Activated CD8-positive, alpha-beta T cell treated with anti-CD3 and anti-CD28 coated beads, Interleukin-2, amount 10 ng/mL, durations not matched to agents 7 days and 5 days (primary cell): ENCODE measurements around the gene MCF2L. TPM values are rescaled to one million over a fixed set of nuclear protein-coding genes. Genes with fewer than 3 reads are reported as not detected.

Experiments used
- ATAC-seq: fragments of 150-1000 bp; cut with Tn5 transposase; one replicate; pipeline ENCODE4 v1.10.0; 2021; ENCODE audit warnings: moderate library complexity
- CTCF ChIA-PET: fragments of 350-600 bp; sonication (Branson Sonifier 250); formaldehyde crosslinking; loops from one replicate; lab custom pipeline; 2021; ENCODE audit warnings: antibody characterized with exemption; lab: Charles Lee
- POLR2A ChIA-PET: fragments of 350-600 bp; sonication (Branson Sonifier 250); formaldehyde crosslinking; loops from one replicate; lab custom pipeline; 2021; ENCODE audit warnings: antibody characterized with exemption; lab: Charles Lee
- DNase-seq: peaks from one replicate; pipeline ENCODE4 v3.0.0-alpha.2; 2020
- H3K27ac Mint-ChIP-seq: one replicate; pipeline ENCODE4 v1.8.0; 2021; ENCODE audit warnings: mild to moderate bottlenecking, mixed read lengths
- H3K27me3 Mint-ChIP-seq: one replicate; pipeline ENCODE4 v1.8.0; 2021; ENCODE audit warnings: low read depth, mixed read lengths
- H3K36me3 Mint-ChIP-seq: one replicate; pipeline ENCODE4 v1.8.0; 2021; ENCODE audit warnings: low read depth, mixed read lengths
- H3K4me1 Mint-ChIP-seq: one replicate; pipeline ENCODE4 v1.8.0; 2021; ENCODE audit warnings: low read depth, mixed read lengths
- H3K4me3 Mint-ChIP-seq: one replicate; pipeline ENCODE4 v1.8.0; 2021; ENCODE audit warnings: mild to moderate bottlenecking, mixed read lengths
- H3K9me3 Mint-ChIP-seq: one replicate; pipeline ENCODE4 v1.8.0; 2022; ENCODE audit warnings: mixed read lengths; ENCODE audit not compliant: insufficient read depth
- total RNA-seq, 2 experiments: library from RNA; stranded (reverse); gene quantifications; one replicate each; pipeline ENCODE4 v1.2.3, GENCODE V29; 2021

Gene MCF2L
- total RNA-seq, 2 experiments from 2014 or later, result 0.76 to 1.0 TPM

GRCh38 chr13:113121183-113121927, 152.3 kb downstream of the MCF2L start:
- H3K4me1 Mint-ChIP-seq, result no peaks in the 10 kb centered on the region
- ChIA-PET POLR2A (no interaction called here), CTCF (no interaction called here)
- no peak overlapping the region for H3K4me3 Mint-ChIP-seq
- no peaks in the 10 kb centered on the region for H3K36me3 Mint-ChIP-seq
- no peak overlapping the region for H3K27ac Mint-ChIP-seq
- DNase-seq, result no peak
- ATAC-seq, result no peak
- no peaks in the 10 kb centered on the region for H3K27me3 Mint-ChIP-seq
- no peaks in the 10 kb centered on the region for H3K9me3 Mint-ChIP-seq

- ChIA-PET CTCF (no interaction called here), POLR2A (no interaction called here)
- Mint-ChIP-seq H3K4me3 (no peak overlapping the region), H3K36me3 (no peaks in the 10 kb centered on the region), H3K4me1 (no peaks in the 10 kb centered on the region), H3K27ac (no peak overlapping the region), H3K27me3 (peaks cover 2% of the 10 kb centered on the region), H3K9me3 (no peaks in the 10 kb centered on the region)
- DNase-seq (no peak), ATAC-seq (no peak)
Measured at GRCh38 chr13:113121928-113122471, 153.0 kb downstream of the MCF2L start.

- ChIA-PET CTCF (no interaction called here), POLR2A (no interaction called here)
- H3K4me3 Mint-ChIP-seq, result no peak within 1 kb of the TSS
- H3K27me3 Mint-ChIP-seq, result peaks cover 7% of the 10 kb centered on the region
- ATAC-seq (no peak), DNase-seq (no peak)
- H3K27ac Mint-ChIP-seq, result no peak within 1 kb of the TSS
- no peaks in the 10 kb centered on the region for H3K9me3 Mint-ChIP-seq
- no peaks in the 10 kb centered on the region for H3K4me1 Mint-ChIP-seq
- H3K36me3 Mint-ChIP-seq, result no peaks in the 10 kb centered on the region
Measured at GRCh38 chr13:113122550-113123225, 153.7 kb downstream of the MCF2L start, which contains the start of gene F10. Gene F10, plus strand, starts transcription at chr13:113122799. Its CDS starts 57 bp downstream, at chr13:113122856.

GRCh38 chr13:113123226-113124201, 154.5 kb downstream of the MCF2L start:
- H3K4me1 Mint-ChIP-seq, result no peaks in the 10 kb centered on the region
- POLR2A ChIA-PET, result interaction anchor here (0.7 kb wide), 1 partner anchor 12 kb away, joined by 3 read pairs; no protein-coding TSS in a partner anchor
- H3K27ac Mint-ChIP-seq, result no peak overlapping the region
- no peaks in the 10 kb centered on the region for H3K9me3 Mint-ChIP-seq
- CTCF ChIA-PET, result no interaction called here
- peaks cover 11% of the 10 kb centered on the region for H3K27me3 Mint-ChIP-seq
- no peak overlapping the region for H3K4me3 Mint-ChIP-seq
- no peaks in the 10 kb centered on the region for H3K36me3 Mint-ChIP-seq
- ATAC-seq (no peak), DNase-seq (no peak)

- no peaks in the 10 kb centered on the region for H3K36me3 Mint-ChIP-seq
- ATAC-seq, result no peak
- no peak overlapping the region for H3K27ac Mint-ChIP-seq
- H3K4me1 Mint-ChIP-seq, result no peaks in the 10 kb centered on the region
- H3K4me3 Mint-ChIP-seq, result no peak overlapping the region
- ChIA-PET CTCF (no interaction called here), POLR2A (no interaction called here)
- DNase-seq, result no peak
- H3K27me3 Mint-ChIP-seq, result peaks cover 17% of the 10 kb centered on the region
- H3K9me3 Mint-ChIP-seq, result peaks cover 5% of the 10 kb centered on the region
Measured at GRCh38 chr13:113124211-113124970, 155.4 kb downstream of the MCF2L start.

GRCh38 chr13:113125506-113126264, 156.7 kb downstream of the MCF2L start:
- CTCF ChIA-PET, result no interaction called here
- POLR2A ChIA-PET, result no interaction called here
- Mint-ChIP-seq H3K36me3 (no peaks in the 10 kb centered on the region), H3K27ac (no peak overlapping the region), H3K27me3 (peaks cover 22% of the 10 kb centered on the region), H3K9me3 (peaks cover 5% of the 10 kb centered on the region), H3K4me1 (no peaks in the 10 kb centered on the region), H3K4me3 (no peak overlapping the region)
- DNase-seq (no peak), ATAC-seq (no peak)

GRCh38 chr13:113126265-113127150, 157.5 kb downstream of the MCF2L start:
- DNase-seq, result no peak
- ChIA-PET CTCF (no interaction called here), POLR2A (no interaction called here)
- Mint-ChIP-seq H3K9me3 (peaks cover 5% of the 10 kb centered on the region), H3K27me3 (peaks cover 31% of the 10 kb centered on the region), H3K36me3 (no peaks in the 10 kb centered on the region), H3K4me3 (no peak overlapping the region), H3K4me1 (no peaks in the 10 kb centered on the region), H3K27ac (no peak overlapping the region)
- no peak for ATAC-seq

- Mint-ChIP-seq H3K9me3 (peaks cover 5% of the 10 kb centered on the region), H3K27ac (no peak overlapping the region), H3K4me3 (no peak overlapping the region), H3K36me3 (no peaks in the 10 kb centered on the region), H3K27me3 (peaks cover 44% of the 10 kb centered on the region), H3K4me1 (no peaks in the 10 kb centered on the region)
- ATAC-seq, result no peak
- ChIA-PET POLR2A (no interaction called here), CTCF (no interaction called here)
- no peak for DNase-seq
Measured at GRCh38 chr13:113129480-113129879, 160.5 kb downstream of the MCF2L start.

GRCh38 chr13:113129921-113130750, 161.1 kb downstream of the MCF2L start:
- no peaks in the 10 kb centered on the region for H3K36me3 Mint-ChIP-seq
- no peak overlapping the region for H3K4me3 Mint-ChIP-seq
- POLR2A ChIA-PET, result interaction anchor here (0.6 kb wide), 1 partner anchor 23 kb away, joined by 3 read pairs; no protein-coding TSS in a partner anchor

More at GRCh38 chr13:113129921-113130750, 161.1 kb downstream of the MCF2L start:
- H3K27me3 Mint-ChIP-seq, result peaks cover 44% of the 10 kb centered on the region
- peaks cover 5% of the 10 kb centered on the region for H3K9me3 Mint-ChIP-seq
- CTCF ChIA-PET, result no interaction called here
- H3K4me1 Mint-ChIP-seq, result no peaks in the 10 kb centered on the region
- ATAC-seq (no peak), DNase-seq (no peak)
- no peak overlapping the region for H3K27ac Mint-ChIP-seq
